Measurements from ENCODE around the gene ADCY1. TPM values are rescaled to one million over a fixed set of nuclear protein-coding genes. Genes with fewer than 3 reads are reported as not detected.

The ADCY1 gene
- total and polyA plus RNA-seq, 2 donors (not counting 3 experiments of a cell fraction or from before 2014, with no cell fraction given): 0.52 to 1.6 TPM

- POLR2A ChIA-PET: no interaction called here
- H3K4me1 ChIP-seq (ENCODE audit: control insufficient read depth, extremely low read depth, insufficient read depth, low read length): no peaks in the 10 kb centered on the region
- H3K27me3 ChIP-seq (ENCODE audit: control insufficient read depth in 2 of 2, insufficient read depth in 2 of 2, low read length in 2 of 2): peaks cover 0 to 2% of the 10 kb centered on the region in 2 experiments
- H3K79me2 ChIP-seq (ENCODE audit: control insufficient read depth, insufficient read depth, low read length): no peaks in the 10 kb centered on the region
- no peaks in the 10 kb centered on the region for H3K9me1 ChIP-seq (replicated peaks; ENCODE audit: control insufficient read depth, extremely low read depth, insufficient read depth, low read length)
- H3K4me3 ChIP-seq (replicated peaks in 1 of 3; ENCODE audit: insufficient read depth in 1 of 3, low read depth in 1 of 3, low read length in 3 of 3): no peak overlapping the region
- no peak overlapping the region for H3K27ac ChIP-seq (ENCODE audit: insufficient read depth, low read depth, low read length)
- dilution Hi-C loops (cut with MboI; ENCODE audit: extremely low pct_ligation_motif_present, low sequenced_read_pairs) (no loop called here), intact Hi-C loops (cut with micrococcal nuclease) (loop anchor here (10.0 kb wide), 1 partner anchor 270 kb away; no protein-coding TSS in a partner anchor)
- no TSS peak for BruUV-seq (replicated peaks)
- no peak overlapping the region for H2AFZ ChIP-seq (ENCODE audit: low read depth, low read length)
- no peak overlapping the region for H3K9ac ChIP-seq (replicated peaks; ENCODE audit: extremely low read depth, insufficient read depth, low read length)
- H3K4me2 ChIP-seq (ENCODE audit: insufficient read depth, low read length): no peak overlapping the region
- no peaks in the 10 kb centered on the region for H4K20me1 ChIP-seq (replicated peaks; ENCODE audit: control insufficient read depth, extremely low read depth, insufficient read depth, low read length)
- no peaks in the 10 kb centered on the region for H3K9me3 ChIP-seq (replicated peaks; ENCODE audit: control insufficient read depth, insufficient read depth, low read length)
- H3K36me3 ChIP-seq (ENCODE audit: control insufficient read depth in 2 of 2, extremely low read depth in 1 of 2, insufficient read depth in 2 of 2, low read length in 2 of 2): no peaks in the 10 kb centered on the region
- no peak for DNase-seq (ENCODE audit: low read depth, low spot score)
- TF ChIP-seq POLR2A (IDR thresholded peaks at IDR 0.05; ENCODE audit: low read depth, low read length): no peak
- TF ChIP-seq, protein P1, sequence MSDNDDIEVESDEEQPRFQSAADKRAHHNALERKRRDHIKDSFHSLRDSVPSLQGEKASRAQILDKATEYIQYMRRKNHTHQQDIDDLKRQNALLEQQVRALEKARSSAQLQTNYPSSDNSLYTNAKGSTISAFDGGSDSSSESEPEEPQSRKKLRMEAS (IDR thresholded peaks at IDR 0.05; ENCODE audit: insufficient read depth, insufficient read length): no peak
- TF ChIP-seq EZH2 (IDR thresholded peaks at IDR 0.05; ENCODE audit: borderline replicate concordance, low read depth, low read length, severe bottlenecking): no peak
- no peak for TF ChIP-seq FOS (IDR thresholded peaks at IDR 0.05; ENCODE audit: borderline replicate concordance, insufficient read depth, low read length)
- TF ChIP-seq JUN (IDR thresholded peaks at IDR 0.05; ENCODE audit: borderline replicate concordance, insufficient read depth, insufficient read length, low read depth): no peak
- no peak for TF ChIP-seq MYC (IDR thresholded peaks at IDR 0.05; ENCODE audit: low read depth, low read length)
- TF ChIP-seq POLR2AphosphoS5 (IDR thresholded peaks at IDR 0.05; ENCODE audit: insufficient read depth, low read depth, low read length): no peak
- TF ChIP-seq CTCF (IDR thresholded peaks at IDR 0.05; ENCODE audit: extremely low read depth in 1 of 2, insufficient read depth in 1 of 2, low read depth in 1 of 2, low read length in 2 of 2): no peak
- no peak for TF ChIP-seq GATA2 (IDR thresholded peaks at IDR 0.05; ENCODE audit: insufficient read depth, insufficient read length, low read depth, low read length)
- FAIRE-seq: no peak
- CTCF ChIA-PET: no interaction called here
These were observed 10.4 kb downstream of the ADCY1 start for GRCh38 chr7:45584261-45585210.

Measured in endothelial cell of umbilical vein (primary cell).